Measurements from ENCODE around the gene ATP5F1B.

ATP5F1B gene

GRCh38 chr12:56616244-56616643, 29.5 kb downstream of the ATP5F1B start:
- DNase-seq: no peak

- no peak for DNase-seq
These were observed 31.2 kb downstream of the ATP5F1B start for GRCh38 chr12:56614627-56615026.

DNA sequence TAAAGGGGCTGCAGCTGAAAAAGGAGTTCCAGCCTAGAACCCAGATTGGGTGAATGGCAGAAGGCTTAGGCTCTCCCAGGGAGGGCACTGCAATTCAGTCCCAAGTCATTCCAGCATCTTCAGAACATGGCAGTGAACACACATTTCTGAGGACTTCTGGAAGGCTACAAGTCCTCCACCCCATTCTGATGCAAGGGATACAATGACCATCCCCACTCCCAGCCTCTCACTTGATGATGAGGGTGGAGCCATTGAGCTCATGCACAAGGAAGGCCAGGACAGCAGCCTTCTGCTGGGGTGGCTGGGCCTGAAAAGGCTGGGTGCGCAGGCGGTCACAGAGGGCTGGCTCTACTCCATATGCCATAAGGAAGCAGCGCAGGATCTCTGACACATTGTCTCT, 41.4 kb downstream of the ATP5F1B start:
- no peak for DNase-seq

DNA sequence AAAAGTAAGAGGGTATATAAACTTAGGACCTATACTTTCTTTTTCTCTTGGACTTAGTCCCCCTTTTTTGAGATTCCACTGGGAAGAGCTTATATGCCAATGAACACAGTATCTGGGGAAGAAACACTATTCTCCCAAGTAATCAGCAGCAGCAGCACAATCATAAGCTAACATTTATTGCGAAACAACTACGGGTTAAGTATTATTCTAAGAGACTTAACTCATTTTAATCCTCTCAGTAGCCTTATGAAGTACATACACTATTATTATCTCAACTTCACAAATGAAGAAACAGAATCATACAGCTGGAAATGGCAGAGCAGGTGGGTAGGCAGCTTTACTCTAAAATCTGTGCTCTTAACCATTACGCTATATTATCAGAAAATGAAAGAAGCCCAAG, 43.5 kb downstream of the ATP5F1B start:
- no peak for DNase-seq

GRCh38 chr12:56601503-56601902, 44.3 kb downstream of the ATP5F1B start:
- no peak for DNase-seq

GRCh38 chr12:56600753-56601152, 45.0 kb downstream of the ATP5F1B start:
- DNase-seq: no peak

GRCh38 chr12:56599797-56600196, 46.0 kb downstream of the ATP5F1B start:
- DNase-seq: no peak

- no peak for DNase-seq
These were observed 46.7 kb downstream of the ATP5F1B start for GRCh38 chr12:56599041-56599440.

DNA sequence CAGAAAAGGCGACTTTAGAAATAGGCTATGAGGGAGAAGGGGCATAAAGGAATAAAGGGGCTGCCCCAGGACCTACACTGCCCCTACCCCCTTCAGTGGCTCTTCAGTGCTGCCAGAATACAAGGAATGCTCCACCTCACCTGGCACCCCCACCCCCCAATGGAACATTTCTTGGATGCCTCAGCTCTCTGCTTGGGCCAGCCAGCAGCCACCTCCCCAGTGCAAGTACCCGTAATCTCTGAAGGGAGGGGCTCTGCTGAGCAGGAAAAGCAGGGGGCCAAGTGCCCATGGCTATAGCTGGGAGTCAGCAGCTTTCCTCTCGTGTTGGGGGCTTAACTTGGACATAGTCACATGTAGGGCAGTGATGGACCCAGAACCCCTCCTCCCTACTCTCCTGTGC, 49.0 kb downstream of the ATP5F1B start:
- no peak for DNase-seq

DNA sequence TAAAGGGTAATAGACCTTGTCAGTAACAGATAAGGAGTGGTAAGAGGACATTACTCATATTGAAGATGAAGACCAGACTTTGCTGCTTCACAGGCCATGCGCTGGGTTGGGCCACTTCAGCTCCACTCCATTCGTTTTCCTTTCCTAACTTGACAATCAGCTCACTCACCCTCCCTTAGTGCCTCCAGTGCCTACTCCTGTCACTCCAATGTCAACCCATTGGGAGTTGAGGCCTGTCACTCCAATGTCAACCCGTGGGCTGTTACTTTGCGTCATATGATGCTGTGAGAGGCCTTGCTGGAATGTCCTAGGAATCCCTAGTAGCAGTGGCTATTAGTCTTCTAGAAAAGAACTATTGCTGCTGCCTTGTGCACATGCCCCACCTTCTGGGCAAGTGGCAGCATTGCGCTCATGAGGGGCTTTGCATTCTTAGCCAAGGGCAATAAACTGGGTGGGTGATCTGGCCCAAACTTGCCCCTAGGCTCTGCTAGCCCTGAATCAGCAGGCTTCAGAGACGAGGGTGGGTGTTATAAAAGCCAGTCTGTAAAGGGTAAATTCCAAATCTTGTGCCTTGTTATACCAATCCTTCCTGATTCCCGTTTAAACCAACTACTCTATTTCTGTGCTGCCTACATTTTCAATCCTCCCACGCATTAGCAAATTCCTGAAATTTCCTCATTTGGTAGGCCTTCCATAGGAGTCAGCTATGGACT, 51.7 kb downstream of the ATP5F1B start:
- DNase-seq: peak; percentile 60

DNA sequence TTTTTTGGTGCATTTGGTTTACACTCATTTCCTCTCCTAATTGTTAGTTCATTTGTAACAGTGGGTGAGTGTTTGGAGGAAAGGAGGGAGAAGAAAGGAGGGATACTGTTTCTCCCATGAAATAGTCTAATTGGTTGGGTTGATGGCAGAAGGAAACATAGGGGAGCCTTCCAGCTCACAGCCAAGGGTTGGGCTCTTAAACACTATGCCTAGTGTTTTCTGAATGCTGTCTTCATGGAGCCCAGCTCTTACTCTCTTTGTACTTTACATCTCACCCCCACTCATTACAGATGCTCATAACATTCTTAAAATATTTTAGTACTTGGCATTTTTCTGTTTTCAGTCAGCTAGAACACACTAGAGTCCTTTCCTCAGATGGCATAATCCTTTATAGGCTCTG, 53.8 kb downstream of the ATP5F1B start:
- DNase-seq: no peak

GRCh38 chr12:56591126-56591525, 54.7 kb downstream of the ATP5F1B start:
- peak; percentile 91 for DNase-seq

DNA sequence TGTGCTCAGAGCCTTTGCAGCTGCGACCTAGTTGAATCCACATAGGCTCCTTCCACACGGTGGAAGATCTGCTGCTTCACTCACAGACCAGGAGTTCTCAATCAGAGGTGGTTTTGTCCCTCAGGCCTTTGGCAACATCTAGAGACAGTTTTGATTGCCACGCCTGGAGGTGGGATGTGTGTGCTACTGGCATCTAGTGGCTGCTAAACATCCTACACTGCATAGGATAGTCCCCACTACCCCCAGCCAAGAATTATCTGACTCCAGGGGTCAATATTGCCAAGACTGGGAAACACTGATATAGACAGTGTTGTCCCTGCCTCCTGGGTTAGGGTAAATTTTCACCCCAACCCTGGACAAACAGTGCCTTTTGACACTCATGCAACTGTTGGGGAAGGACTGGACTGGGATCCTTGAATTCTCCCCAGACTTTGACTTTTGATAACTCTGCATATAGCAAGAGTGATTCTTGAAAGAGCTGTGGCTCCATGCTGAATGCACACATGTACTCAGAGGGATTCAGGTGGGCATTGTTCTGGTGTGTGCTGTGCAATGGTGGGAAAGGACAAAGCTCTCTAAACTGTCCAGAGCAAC, 55.5 kb downstream of the ATP5F1B start:
- DNase-seq: peak; percentile 70

- no peak for DNase-seq
These were observed 56.0 kb downstream of the ATP5F1B start for GRCh38 chr12:56589783-56590182.

Measured in NCI-H146 (cell line).